ENCODE results near the gene MYO1B. TPM values are rescaled to one million over a fixed set of nuclear protein-coding genes. Genes with fewer than 3 reads are reported as not detected.

MYO1B gene
- total RNA-seq, 1 experiment from 2014 or later = 93.0 TPM

DNA sequence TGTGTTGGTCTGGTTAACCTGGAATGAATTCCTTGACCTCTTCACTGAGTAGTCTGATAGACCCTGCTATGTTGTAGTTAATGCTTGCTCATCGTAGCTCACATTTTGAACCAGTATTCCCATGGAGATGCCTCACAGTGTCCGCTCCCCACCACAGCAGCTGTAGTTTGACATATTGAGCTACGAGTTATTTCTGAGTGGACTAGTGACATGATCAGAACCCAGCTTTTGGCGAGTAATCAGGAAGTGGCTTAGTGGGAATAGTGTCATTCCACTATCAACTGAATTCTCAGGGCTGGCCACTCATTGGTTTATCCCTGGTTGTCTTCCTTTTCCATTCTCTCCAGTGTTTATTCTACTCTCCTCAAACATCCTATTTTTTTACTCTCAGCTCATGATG lies 102.7 kb downstream of the MYO1B start:
- H3K9ac ChIP-seq (ENCODE audit: low read length) = no peak overlapping the region
- POLR2A ChIA-PET (ENCODE audit: unreplicated experiment) = no interaction called here
- CTCF ChIA-PET = interaction anchor here (0.6 kb wide), 1 partner anchor 335 kb away, joined by 3 read pairs; no protein-coding TSS in a partner anchor
- intact Hi-C loops (cut with micrococcal nuclease) = no loop called here
- H3K27me3 ChIP-seq (ENCODE audit: low read length) = no peaks in the 10 kb centered on the region
- H3F3A ChIP-seq (ENCODE audit: low read length, unreplicated experiment) = no peaks in the 10 kb centered on the region
- H3K79me2 ChIP-seq (ENCODE audit: low read length) = 0 out of 2 replicates have a peak, but pooled peaks cover 3% of the 10 kb centered on the region
- BruUV-seq (replicated peaks) = no TSS peak
- H3K4me1 ChIP-seq (ENCODE audit: insufficient read depth, low read length) = peaks cover 23% of the 10 kb centered on the region; the same call in 1 of the 2 replicates
- TF ChIP-seq EZH2 (IDR thresholded peaks at IDR 0.05; ENCODE audit: low read length, unreplicated experiment) (no peak), EZH2phosphoT487 (IDR thresholded peaks at IDR 0.05; ENCODE audit: borderline replicate concordance, low read length) (no peak)
- no peak overlapping the region for H3K27ac ChIP-seq (ENCODE audit: low read length)
- H3K9me3 ChIP-seq (ENCODE audit: low read length) = no peaks in the 10 kb centered on the region
- DNase-seq (peak; percentile 13), ATAC-seq (no peak)
- no peak overlapping the region for H2AFZ ChIP-seq (ENCODE audit: low read length)
- peaks cover 20% of the 10 kb centered on the region; the same call in 1 of the 2 replicates for H3K36me3 ChIP-seq (ENCODE audit: low read depth, low read length)
- H3K4me2 ChIP-seq (ENCODE audit: low read length) = no peak overlapping the region
- H3K4me3 ChIP-seq (ENCODE audit: low read length) = no peak overlapping the region
- H4K20me1 ChIP-seq (ENCODE audit: low read length) = no peaks in the 10 kb centered on the region
- H3K9me2 ChIP-seq (replicated peaks; ENCODE audit: low read length) = no peaks in the 10 kb centered on the region

DNA sequence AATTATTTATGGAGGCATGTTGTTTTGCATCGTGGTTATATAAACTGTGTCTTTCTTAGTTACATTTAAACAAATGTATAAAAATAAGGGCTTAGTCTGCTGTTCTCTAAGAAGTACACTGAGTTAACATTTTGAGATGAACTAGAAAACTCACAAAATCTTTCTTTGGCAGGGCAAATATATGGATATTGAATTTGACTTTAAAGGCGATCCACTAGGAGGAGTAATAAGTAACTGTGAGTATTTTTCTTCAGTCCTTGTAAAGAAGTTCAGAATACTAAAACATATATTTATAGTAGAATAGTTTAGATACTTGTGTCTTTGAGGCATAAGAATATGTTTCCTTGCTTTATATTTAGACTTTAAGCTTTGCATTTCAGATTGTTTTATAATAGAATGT lies 104.8 kb downstream of the MYO1B start:
- peaks cover 25% of the 10 kb centered on the region; the same call in 1 of the 2 replicates for H3K4me1 ChIP-seq (ENCODE audit: insufficient read depth, low read length)
- H3K79me2 ChIP-seq (ENCODE audit: low read length) = 0 out of 2 replicates have a peak, but pooled peaks cover 3% of the 10 kb centered on the region
- H3K27me3 ChIP-seq (ENCODE audit: low read length) = no peaks in the 10 kb centered on the region
- H3K36me3 ChIP-seq (ENCODE audit: low read depth, low read length) = peaks cover 27% of the 10 kb centered on the region
- H3K4me3 ChIP-seq (ENCODE audit: low read length) = no peak overlapping the region
- H3K9me2 ChIP-seq (replicated peaks; ENCODE audit: low read length) = no peaks in the 10 kb centered on the region
- no peaks in the 10 kb centered on the region for H4K20me1 ChIP-seq (ENCODE audit: low read length)
- H3K9me3 ChIP-seq (ENCODE audit: low read length) = no peaks in the 10 kb centered on the region
- intact Hi-C loops (cut with micrococcal nuclease) = loop anchor here (5.0 kb wide), 1 partner anchor 103 kb away; the partner anchor contains the start of gene MYO1B
- H3K27ac ChIP-seq (ENCODE audit: low read length) = no peak overlapping the region
- no peak for TF ChIP-seq EZH2phosphoT487 (IDR thresholded peaks at IDR 0.05; ENCODE audit: borderline replicate concordance, low read length)
- TF ChIP-seq, protein P1, sequence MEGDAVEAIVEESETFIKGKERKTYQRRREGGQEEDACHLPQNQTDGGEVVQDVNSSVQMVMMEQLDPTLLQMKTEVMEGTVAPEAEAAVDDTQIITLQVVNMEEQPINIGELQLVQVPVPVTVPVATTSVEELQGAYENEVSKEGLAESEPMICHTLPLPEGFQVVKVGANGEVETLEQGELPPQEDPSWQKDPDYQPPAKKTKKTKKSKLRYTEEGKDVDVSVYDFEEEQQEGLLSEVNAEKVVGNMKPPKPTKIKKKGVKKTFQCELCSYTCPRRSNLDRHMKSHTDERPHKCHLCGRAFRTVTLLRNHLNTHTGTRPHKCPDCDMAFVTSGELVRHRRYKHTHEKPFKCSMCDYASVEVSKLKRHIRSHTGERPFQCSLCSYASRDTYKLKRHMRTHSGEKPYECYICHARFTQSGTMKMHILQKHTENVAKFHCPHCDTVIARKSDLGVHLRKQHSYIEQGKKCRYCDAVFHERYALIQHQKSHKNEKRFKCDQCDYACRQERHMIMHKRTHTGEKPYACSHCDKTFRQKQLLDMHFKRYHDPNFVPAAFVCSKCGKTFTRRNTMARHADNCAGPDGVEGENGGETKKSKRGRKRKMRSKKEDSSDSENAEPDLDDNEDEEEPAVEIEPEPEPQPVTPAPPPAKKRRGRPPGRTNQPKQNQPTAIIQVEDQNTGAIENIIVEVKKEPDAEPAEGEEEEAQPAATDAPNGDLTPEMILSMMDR (conservative IDR thresholded peaks at IDR 0.05; ENCODE audit: low read depth, low read length) = 0 out of 2 replicates have a peak, but pooled peaks have one; percentile 31
- no peak for TF ChIP-seq EZH2 (IDR thresholded peaks at IDR 0.05; ENCODE audit: low read length, unreplicated experiment)
- ChIA-PET POLR2A (ENCODE audit: unreplicated experiment) (no interaction called here), CTCF (no interaction called here)
- ATAC-seq (no peak), DNase-seq (no peak)
- no peak overlapping the region for H3K4me2 ChIP-seq (ENCODE audit: low read length)
- H2AFZ ChIP-seq (ENCODE audit: low read length) = no peak overlapping the region
- no peak overlapping the region for H3K9ac ChIP-seq (ENCODE audit: low read length)
- no TSS peak for BruUV-seq (replicated peaks)
- H3F3A ChIP-seq (ENCODE audit: low read length, unreplicated experiment) = no peaks in the 10 kb centered on the region

DNA sequence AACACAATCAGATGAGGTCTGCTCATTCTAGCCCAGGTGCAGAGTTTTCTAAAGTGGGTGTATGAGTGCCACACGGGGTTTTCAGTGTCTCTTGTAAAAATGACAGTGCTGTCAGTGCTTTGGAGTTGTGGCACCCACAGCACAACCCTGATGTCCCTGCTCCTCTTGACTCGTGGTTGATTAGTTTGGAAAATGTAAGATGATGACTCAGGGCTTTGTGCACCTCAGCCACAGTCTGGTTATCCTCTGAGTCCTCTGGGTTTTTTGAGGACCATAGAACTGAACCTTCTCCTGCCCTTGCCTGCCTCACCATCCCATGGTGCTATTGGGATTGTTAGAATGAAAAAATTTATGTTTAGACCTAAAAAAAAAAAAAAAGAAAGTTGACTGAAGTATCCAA lies 105.6 kb downstream of the MYO1B start:
- TF ChIP-seq EZH2 (IDR thresholded peaks at IDR 0.05; ENCODE audit: low read length, unreplicated experiment) (no peak), EZH2phosphoT487 (IDR thresholded peaks at IDR 0.05; ENCODE audit: borderline replicate concordance, low read length) (no peak)
- TF ChIP-seq, protein P1 (conservative IDR thresholded peaks at IDR 0.05; ENCODE audit: low read depth, low read length) = no peak
- H3K4me1 ChIP-seq (ENCODE audit: insufficient read depth, low read length) = peaks cover 23% of the 10 kb centered on the region; the same call in 1 of the 2 replicates
- no peak overlapping the region for H3K4me2 ChIP-seq (ENCODE audit: low read length)
- no peaks in the 10 kb centered on the region for H4K20me1 ChIP-seq (ENCODE audit: low read length)
- ATAC-seq = no peak; the same call in 1 of the 2 replicates
- H3F3A ChIP-seq (ENCODE audit: low read length, unreplicated experiment) = no peaks in the 10 kb centered on the region
- no peak overlapping the region for H3K9ac ChIP-seq (ENCODE audit: low read length)
- intact Hi-C loops (cut with micrococcal nuclease) = loop anchor here (5.0 kb wide), 1 partner anchor 104 kb away; the partner anchor contains the start of gene MYO1B
- ChIA-PET CTCF (no interaction called here), POLR2A (ENCODE audit: unreplicated experiment) (no interaction called here)
- H3K79me2 ChIP-seq (ENCODE audit: low read length) = no peaks in the 10 kb centered on the region
- H3K4me3 ChIP-seq (ENCODE audit: low read length) = no peak overlapping the region
- BruUV-seq (replicated peaks) = no TSS peak
- H3K9me3 ChIP-seq (ENCODE audit: low read length) = no peaks in the 10 kb centered on the region
- H3K27ac ChIP-seq (ENCODE audit: low read length) = no peak overlapping the region
- DNase-seq = peak; percentile 22
- H3K27me3 ChIP-seq (ENCODE audit: low read length) = no peaks in the 10 kb centered on the region
- H2AFZ ChIP-seq (ENCODE audit: low read length) = no peak overlapping the region
- peaks cover 32% of the 10 kb centered on the region for H3K36me3 ChIP-seq (ENCODE audit: low read depth, low read length)
- no peaks in the 10 kb centered on the region for H3K9me2 ChIP-seq (replicated peaks; ENCODE audit: low read length)

Data from PC-3 (cell line).